Glutamatergic neuron (in vitro differentiated cells): ENCODE data around the gene TMEM247. TPM values are rescaled to one million over a fixed set of nuclear protein-coding genes. Genes with fewer than 3 reads are reported as not detected.

Experiments
- DNase-seq: peaks from one replicate; pipeline ENCODE4 v3.0.0; 2022
- H3K27ac Mint-ChIP-seq: one replicate; pipeline ENCODE4 v1.8.0; 2020; ENCODE audit warnings: mild to moderate bottlenecking, mixed read lengths, inconsistent platforms; ENCODE audit not compliant: unreplicated experiment
- H3K27me3 Mint-ChIP-seq: one replicate; pipeline ENCODE4 v1.8.0; 2020; ENCODE audit warnings: mild to moderate bottlenecking, moderate library complexity, mixed read lengths, inconsistent platforms; ENCODE audit not compliant: unreplicated experiment
- H3K36me3 Mint-ChIP-seq: one replicate; pipeline ENCODE4 v1.8.0; 2020; ENCODE audit warnings: mild to moderate bottlenecking, mixed read lengths, inconsistent platforms; ENCODE audit not compliant: unreplicated experiment
- H3K4me1 Mint-ChIP-seq: one replicate; pipeline ENCODE4 v1.8.0; 2020; ENCODE audit warnings: mild to moderate bottlenecking, low read depth, mixed read lengths, inconsistent platforms; ENCODE audit not compliant: unreplicated experiment
- H3K4me3 Mint-ChIP-seq: one replicate; pipeline ENCODE4 v1.8.0; 2020; ENCODE audit warnings: mild to moderate bottlenecking, mixed read lengths, inconsistent platforms; ENCODE audit not compliant: unreplicated experiment
- H3K9me3 Mint-ChIP-seq: one replicate; pipeline ENCODE4 v1.8.0; 2020; ENCODE audit warnings: mild to moderate bottlenecking, moderate library complexity, mixed read lengths, inconsistent platforms; ENCODE audit not compliant: unreplicated experiment
- CTCF ChIP-seq: fragments of 200-600 bp; sonication (generic); IDR thresholded peaks from one replicate; pipeline ENCODE4 v1.5.0; 2021; ENCODE audit not compliant: partially characterized antibody, unreplicated experiment
- total RNA-seq: library from RNA; stranded (reverse); fragmentation: NEBNext Ultra II Directional; extraction: Animal tissue kit (Norgen Biotek cat#: 25700); gene quantifications from one replicate; pipeline ENCODE4 v1.2.1, GENCODE V29; 2021; ENCODE audit not compliant: unreplicated experiment

Gene TMEM247
- total RNA-seq, 1 donor from 2014 or later, result not detected

GRCh38 chr2:46439582-46439981 lies 39.8 kb upstream of the TMEM247 start:
- no peak overlapping the region for H3K27ac Mint-ChIP-seq
- TF ChIP-seq CTCF, result no peak
- H3K27me3 Mint-ChIP-seq, result no peaks in the 10 kb centered on the region
- no peak overlapping the region for H3K4me3 Mint-ChIP-seq
- H3K4me1 Mint-ChIP-seq, result no peaks in the 10 kb centered on the region
- H3K36me3 Mint-ChIP-seq, result peaks cover 7% of the 10 kb centered on the region
- H3K9me3 Mint-ChIP-seq, result no peaks in the 10 kb centered on the region
- DNase-seq, result no peak

- no peaks in the 10 kb centered on the region for H3K4me1 Mint-ChIP-seq
- peaks cover 14% of the 10 kb centered on the region for H3K36me3 Mint-ChIP-seq
- DNase-seq, result no peak
- H3K9me3 Mint-ChIP-seq, result no peaks in the 10 kb centered on the region
- H3K27me3 Mint-ChIP-seq, result no peaks in the 10 kb centered on the region
- no peak overlapping the region for H3K4me3 Mint-ChIP-seq
- TF ChIP-seq CTCF, result no peak
- H3K27ac Mint-ChIP-seq, result no peak overlapping the region
Observed at GRCh38 chr2:46441838-46442712, 37.3 kb upstream of the TMEM247 start.

- Mint-ChIP-seq H3K4me3 (no peak overlapping the region), H3K9me3 (no peaks in the 10 kb centered on the region), H3K27ac (no peak overlapping the region), H3K36me3 (peaks cover 14% of the 10 kb centered on the region), H3K27me3 (no peaks in the 10 kb centered on the region), H3K4me1 (no peaks in the 10 kb centered on the region)
- no peak for DNase-seq
- no peak for TF ChIP-seq CTCF
Observed at GRCh38 chr2:46444732-46445131, 34.6 kb upstream of the TMEM247 start.

- H3K36me3 Mint-ChIP-seq, result peaks cover 14% of the 10 kb centered on the region
- H3K27me3 Mint-ChIP-seq, result no peaks in the 10 kb centered on the region
- H3K9me3 Mint-ChIP-seq, result no peaks in the 10 kb centered on the region
- no peak for DNase-seq
- H3K4me3 Mint-ChIP-seq, result no peak overlapping the region
- H3K27ac Mint-ChIP-seq, result no peak overlapping the region
- TF ChIP-seq CTCF, result no peak
- no peaks in the 10 kb centered on the region for H3K4me1 Mint-ChIP-seq
Observed at GRCh38 chr2:46445556-46445955, 33.8 kb upstream of the TMEM247 start.

GRCh38 chr2:46446871-46447568 lies 32.3 kb upstream of the TMEM247 start:
- peaks cover 14% of the 10 kb centered on the region for H3K36me3 Mint-ChIP-seq
- no peaks in the 10 kb centered on the region for H3K4me1 Mint-ChIP-seq
- H3K4me3 Mint-ChIP-seq, result no peak overlapping the region
- H3K27ac Mint-ChIP-seq, result no peak overlapping the region
- no peak for TF ChIP-seq CTCF
- no peak for DNase-seq
- H3K9me3 Mint-ChIP-seq, result no peaks in the 10 kb centered on the region
- H3K27me3 Mint-ChIP-seq, result no peaks in the 10 kb centered on the region
